A673 (cell line): Measurements from ENCODE around the gene ROR2. TPM values are rescaled to one million over a fixed set of nuclear protein-coding genes. Genes with fewer than 3 reads are reported as not detected.

Experiments
- BruUV-seq: library from RNA; stranded (reverse); fragments of 400-500 nt; replicated peaks from 2 replicates; lab custom pipeline; 2021; lab: Mats Ljungman, UMichigan
- CTCF ChIA-PET: fragments of 300-600 bp; sonication (Branson Sonifier 250); formaldehyde crosslinking; loops from one replicate; lab custom pipeline; 2022; ENCODE audit warnings: antibody characterized with exemption; lab: Charles Lee
- POLR2A ChIA-PET: fragments of 300-600 bp; sonication (Branson Sonifier 250); formaldehyde crosslinking; loops from one replicate; lab custom pipeline; 2022; ENCODE audit warnings: antibody characterized with exemption; ENCODE audit not compliant: low non-redundant PET; lab: Charles Lee
- DNase-seq: peaks from one replicate; pipeline ENCODE4 v3.0.0-alpha.2; 2015; ENCODE audit warnings: low spot score
- H3K27ac ChIP-seq: fragments of 200-600 bp; sonication (generic); 2 replicates; pipeline ENCODE4 v1.5.1; 2016; ENCODE audit warnings: mixed run types, low read depth, mild to moderate bottlenecking, mixed read lengths, antibody characterized with exemption, low read length; ENCODE audit not compliant: poor library complexity, severe bottlenecking
- H3K27me3 ChIP-seq: fragments of 200-600 bp; sonication (generic); replicated peaks from 2 replicates; pipeline ENCODE4 v1.6.1; 2017; ENCODE audit warnings: mixed run types, low read depth, mild to moderate bottlenecking, mixed read lengths, antibody characterized with exemption, low read length; ENCODE audit not compliant: insufficient read depth, poor library complexity
- H3K36me3 ChIP-seq: fragments of 200-600 bp; sonication (generic); 2 replicates; pipeline ENCODE4 v1.6.1; 2016; ENCODE audit warnings: mixed run types, mild to moderate bottlenecking, mixed read lengths, antibody characterized with exemption, low read length; ENCODE audit not compliant: insufficient read depth, poor library complexity, severe bottlenecking
- H3K4me1 ChIP-seq: fragments of 200-600 bp; sonication (generic); 2 replicates; pipeline ENCODE4 v1.6.1; 2017; ENCODE audit warnings: mixed run types, mild to moderate bottlenecking, mixed read lengths, antibody characterized with exemption, low read length; ENCODE audit not compliant: insufficient read depth, poor library complexity, severe bottlenecking
- H3K4me3 ChIP-seq: fragments of 200-600 bp; sonication (generic); 2 replicates; pipeline ENCODE4 v1.5.1; 2016; ENCODE audit warnings: low read depth, mixed run types, mild to moderate bottlenecking, mixed read lengths, low read length; ENCODE audit not compliant: poor library complexity, severe bottlenecking
- H3K9me3 ChIP-seq: fragments of 200-600 bp; sonication (generic); 2 replicates; pipeline ENCODE4 v1.6.1; 2016; ENCODE audit warnings: mixed run types, low read depth, mild to moderate bottlenecking, mixed read lengths, antibody characterized with exemption, low read length; ENCODE audit not compliant: poor library complexity, severe bottlenecking
- EZH2 ChIP-seq: fragments of 200-600 bp; sonication (generic); IDR thresholded peaks from 2 replicates; pipeline ENCODE4 v1.6.1; 2017; ENCODE audit warnings: borderline replicate concordance, low read depth, mild to moderate bottlenecking, mixed read lengths, antibody characterized with exemption, low read length; ENCODE audit not compliant: poor library complexity, severe bottlenecking
- intact Hi-C: fragments of 100-400 bp; cut with micrococcal nuclease; formaldehyde crosslinking; loops from one replicate; pipeline ENCODE4 v1.10.0; 2022; ENCODE audit not compliant: unreplicated experiment
- total RNA-seq: library from RNA; stranded (reverse); gene quantifications from 2 replicates; pipeline ENCODE4 v1.2.3, GENCODE V29; 2021
- TF ChIP-seq, protein P1 (sequence below): fragments of 300-800, 200-600 bp; sonication (generic); conservative IDR thresholded peaks from 2 replicates; pipeline ENCODE4 v1.5.1; 2017; ENCODE audit warnings: low read depth, mild to moderate bottlenecking, antibody characterized with exemption, low read length, moderate library complexity, mixed read lengths

Gene ROR2
- total RNA-seq, 1 experiment from 2014 or later, result 12.3 TPM

DNA sequence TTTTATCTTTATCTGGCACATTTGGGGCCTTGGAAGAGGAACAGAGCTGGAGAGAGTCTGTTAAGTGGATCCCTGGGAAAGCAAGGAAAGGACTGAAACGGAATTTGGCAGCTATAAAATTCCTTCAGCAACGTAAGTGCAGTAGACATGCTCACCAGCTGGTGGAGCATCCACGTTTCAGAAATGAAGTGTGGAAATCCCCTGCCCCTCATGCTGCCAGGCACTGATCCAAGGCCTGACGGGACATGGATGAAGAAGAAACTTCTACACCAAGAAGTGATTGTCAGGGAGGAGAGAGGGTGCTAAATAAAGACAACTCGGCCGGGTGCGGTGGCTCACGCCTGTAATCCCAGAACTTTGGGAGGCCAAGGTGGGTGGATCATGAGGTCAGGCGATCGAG is 209.3 kb downstream of the ROR2 start:
- BruUV-seq, result no TSS peak
- ChIA-PET POLR2A (no interaction called here), CTCF (no interaction called here)
- H3K27ac ChIP-seq, result no peak overlapping the region
- intact Hi-C loops, result no loop called here
- no peaks in the 10 kb centered on the region for H3K27me3 ChIP-seq
- peak; percentile 40 for DNase-seq
- H3K36me3 ChIP-seq, result no peaks in the 10 kb centered on the region
- TF ChIP-seq, protein P1, sequence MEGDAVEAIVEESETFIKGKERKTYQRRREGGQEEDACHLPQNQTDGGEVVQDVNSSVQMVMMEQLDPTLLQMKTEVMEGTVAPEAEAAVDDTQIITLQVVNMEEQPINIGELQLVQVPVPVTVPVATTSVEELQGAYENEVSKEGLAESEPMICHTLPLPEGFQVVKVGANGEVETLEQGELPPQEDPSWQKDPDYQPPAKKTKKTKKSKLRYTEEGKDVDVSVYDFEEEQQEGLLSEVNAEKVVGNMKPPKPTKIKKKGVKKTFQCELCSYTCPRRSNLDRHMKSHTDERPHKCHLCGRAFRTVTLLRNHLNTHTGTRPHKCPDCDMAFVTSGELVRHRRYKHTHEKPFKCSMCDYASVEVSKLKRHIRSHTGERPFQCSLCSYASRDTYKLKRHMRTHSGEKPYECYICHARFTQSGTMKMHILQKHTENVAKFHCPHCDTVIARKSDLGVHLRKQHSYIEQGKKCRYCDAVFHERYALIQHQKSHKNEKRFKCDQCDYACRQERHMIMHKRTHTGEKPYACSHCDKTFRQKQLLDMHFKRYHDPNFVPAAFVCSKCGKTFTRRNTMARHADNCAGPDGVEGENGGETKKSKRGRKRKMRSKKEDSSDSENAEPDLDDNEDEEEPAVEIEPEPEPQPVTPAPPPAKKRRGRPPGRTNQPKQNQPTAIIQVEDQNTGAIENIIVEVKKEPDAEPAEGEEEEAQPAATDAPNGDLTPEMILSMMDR, result 0 out of 2 replicates have a peak, but pooled peaks have one; percentile 27
- TF ChIP-seq EZH2, result no peak
- no peak overlapping the region for H3K4me3 ChIP-seq
- H3K9me3 ChIP-seq, result no peaks in the 10 kb centered on the region
- H3K4me1 ChIP-seq, result no peaks in the 10 kb centered on the region

DNA sequence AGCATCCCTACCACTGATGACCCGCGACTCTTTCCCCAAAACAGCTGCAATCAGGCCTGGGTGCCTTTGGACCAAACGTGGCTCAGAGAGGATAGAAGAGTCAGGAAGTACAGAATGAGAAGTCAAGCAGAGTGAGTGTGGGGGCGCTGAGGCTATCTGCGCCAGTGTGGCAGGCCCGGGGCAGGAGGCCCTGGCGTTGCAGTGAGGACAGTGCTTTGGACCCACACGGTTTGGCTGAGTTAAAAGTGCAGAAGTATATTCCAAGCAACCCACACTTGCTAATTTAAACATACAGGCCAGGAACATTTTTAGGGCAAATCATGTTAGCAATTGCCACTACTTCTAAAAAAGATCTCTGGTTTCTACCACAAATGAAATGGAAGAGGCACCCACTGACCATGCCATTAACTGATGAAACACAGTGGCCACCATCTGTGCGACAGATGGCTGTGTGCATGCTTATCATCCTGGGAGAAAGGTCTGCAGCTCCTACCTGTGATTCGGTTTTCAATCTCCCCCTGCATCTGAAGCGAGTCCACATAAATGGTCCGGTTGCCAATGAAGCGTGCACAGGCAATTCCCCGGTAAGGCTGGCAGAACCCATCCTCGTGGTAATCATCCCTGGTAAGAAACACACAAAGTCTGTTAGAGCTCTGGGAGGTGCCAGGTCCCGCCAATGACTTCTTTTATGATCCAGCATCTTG is 213.0 kb downstream of the ROR2 start:
- ChIA-PET POLR2A (interaction anchor here (0.6 kb wide), 1 partner anchor 11 kb away, joined by 6 read pairs; no protein-coding TSS in a partner anchor), CTCF (no interaction called here)
- no peaks in the 10 kb centered on the region for H3K4me1 ChIP-seq
- BruUV-seq, result no TSS peak
- no peak overlapping the region for H3K4me3 ChIP-seq
- H3K27ac ChIP-seq, result no peak overlapping the region
- TF ChIP-seq, protein P1, result no peak
- TF ChIP-seq EZH2, result no peak
- no peak for DNase-seq
- H3K36me3 ChIP-seq, result no peaks in the 10 kb centered on the region
- no peaks in the 10 kb centered on the region for H3K27me3 ChIP-seq
- intact Hi-C loops, result no loop called here
- H3K9me3 ChIP-seq, result no peaks in the 10 kb centered on the region

DNA sequence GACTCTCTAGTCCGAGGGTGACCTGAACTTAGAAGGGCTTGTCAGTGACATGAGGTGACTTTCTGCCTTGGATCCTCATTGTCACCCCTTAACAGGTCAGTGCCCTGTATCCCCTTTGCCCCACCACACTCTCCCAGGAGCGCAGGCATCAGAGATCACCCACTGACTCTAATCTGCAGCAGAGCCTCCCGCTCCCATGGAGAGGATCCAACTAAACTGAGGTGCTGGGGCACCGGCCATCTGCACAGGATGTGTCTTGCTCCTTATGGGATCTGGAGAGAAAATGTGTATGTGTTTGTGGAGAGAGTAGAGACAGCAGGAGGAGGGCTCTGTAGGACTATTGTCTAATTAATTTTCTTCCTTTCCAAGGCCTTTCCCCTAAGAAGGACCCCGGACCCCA is 213.7 kb downstream of the ROR2 start:
- H3K36me3 ChIP-seq, result no peaks in the 10 kb centered on the region
- H3K9me3 ChIP-seq, result no peaks in the 10 kb centered on the region
- H3K4me1 ChIP-seq, result no peaks in the 10 kb centered on the region
- no TSS peak for BruUV-seq
- H3K27ac ChIP-seq, result no peak overlapping the region
- TF ChIP-seq EZH2, result no peak
- TF ChIP-seq, protein P1, result no peak
- POLR2A ChIA-PET, result no interaction called here
- DNase-seq, result no peak
- CTCF ChIA-PET, result no interaction called here
- no peaks in the 10 kb centered on the region for H3K27me3 ChIP-seq
- intact Hi-C loops, result no loop called here
- no peak overlapping the region for H3K4me3 ChIP-seq
